Measurements from ENCODE around the gene CD40. TPM values are rescaled to one million over a fixed set of nuclear protein-coding genes. Genes with fewer than 3 reads are reported as not detected.

Gene CD40
- total and polyA plus RNA-seq, 2 of the 8 experiments (the other 6 are each of a cell fraction or from before 2014, with no cell fraction given) = 14.5 to 18.8 TPM

GRCh38 chr20:46078954-46079353 lies 39.2 kb upstream of the CD40 start:
- H2AK5ac ChIP-seq (ENCODE audit: low read depth, low read length) = no peak overlapping the region
- no peak overlapping the region for H4K8ac ChIP-seq (ENCODE audit: extremely low read depth, insufficient read depth, low read length)
- no peak overlapping the region for H3K14ac ChIP-seq (ENCODE audit: insufficient read length)
- H2AFZ ChIP-seq (ENCODE audit: low read length) = no peak overlapping the region
- H3K18ac ChIP-seq (ENCODE audit: extremely low read depth, low read length) = no peak overlapping the region
- peaks cover 4 to 12% of the 10 kb centered on the region in 2 experiments for H4K20me1 ChIP-seq (replicated peaks in 1 of 2; ENCODE audit: control insufficient read depth in 1 of 2, insufficient read depth in 2 of 2, low read length in 2 of 2)
- TF ChIP-seq CEBPB (IDR thresholded peaks at IDR 0.05; ENCODE audit: low read depth, low read length) = no peak
- H3K4me2 ChIP-seq (ENCODE audit: insufficient read depth in 1 of 2, low read depth in 2 of 2, low read length in 2 of 2) = no peak overlapping the region
- H2BK5ac ChIP-seq (ENCODE audit: low read depth, low read length) = no peak overlapping the region
- no peak overlapping the region for H2BK20ac ChIP-seq (ENCODE audit: low read length)
- H2BK15ac ChIP-seq (ENCODE audit: low read length) = no peak overlapping the region
- H3K23me2 ChIP-seq (ENCODE audit: low read depth, low read length) = no peaks in the 10 kb centered on the region
- no peak overlapping the region for H2BK120ac ChIP-seq (replicated peaks; ENCODE audit: low read depth, low read length)
- H4K91ac ChIP-seq (replicated peaks; ENCODE audit: insufficient read length, low read length) = no peak overlapping the region
- H3K4me1 ChIP-seq (replicated peaks in 1 of 4; ENCODE audit: control insufficient read depth in 3 of 4, insufficient read depth in 4 of 4, low read length in 3 of 4) = peaks cover 0 to 12% (median 4%) of the 10 kb centered on the region in 4 experiments; a peak in 5 of 7 replicates
- peaks cover under 1 to 61% of the 10 kb centered on the region in 2 experiments; a peak in 2 of 4 replicates for H3K79me2 ChIP-seq (ENCODE audit: control insufficient read depth in 1 of 2, insufficient read depth in 2 of 2, low read length in 2 of 2)
- no peaks in the 10 kb centered on the region for H3K9me3 ChIP-seq (ENCODE audit: insufficient read depth in 2 of 2, low read depth in 1 of 2, low read length in 1 of 2)
- no peak overlapping the region for H3K4me3 ChIP-seq (ENCODE audit: extremely low read depth in 1 of 4, insufficient read depth in 2 of 4, low read depth in 3 of 4, low read length in 4 of 4)
- POLR2A ChIA-PET (ENCODE audit: partially characterized antibody) = interaction anchor here (1.7 to 3.4 kb wide), 3 partner anchors 9 to 14 kb away, joined by 4 to 32 read pairs (median 9); no protein-coding TSS in a partner anchor
- no peak overlapping the region for H3K23ac ChIP-seq (ENCODE audit: insufficient read length)
- H3K27me3 ChIP-seq (replicated peaks in 1 of 4; ENCODE audit: control insufficient read depth in 3 of 4, extremely low read depth in 1 of 4, insufficient read depth in 3 of 4, low read length in 3 of 4) = no peaks in the 10 kb centered on the region
- WGBS, 2 experiments (ENCODE audit: extremely low coverage in 1 of 2, insufficient coverage in 1 of 2, insufficient read length in 1 of 2, insufficient replicate concordance in 2 of 2, low coverage in 1 of 2, low lambda C conversion rate in 2 of 2, missing lambda C conversion rate in 1 of 2) = 83% methylated on average over 7 of the region's 7 CpGs; no CpG with 5 or more reads in 1 of the 2 experiments
- H2BK12ac ChIP-seq (ENCODE audit: low read depth, low read length) = no peak overlapping the region
- CTCF ChIA-PET (ENCODE audit: partially characterized antibody) = interaction anchor here (0.8 to 3.8 kb wide), 5 partner anchors 10 to 84 kb away, joined by 3 to 11 read pairs (median 3); no protein-coding TSS in a partner anchor
- no peak overlapping the region for H3K27ac ChIP-seq (ENCODE audit: low read depth, low read length)
- no peak overlapping the region; a peak in 1 of 7 replicates for H3K9ac ChIP-seq (replicated peaks in 1 of 4; ENCODE audit: extremely low read depth in 1 of 4, low read depth in 3 of 4, low read length in 3 of 4)
- no peak overlapping the region for H4K5ac ChIP-seq (ENCODE audit: insufficient read length, low read depth, low read length)
- no peak overlapping the region for H3K56ac ChIP-seq (replicated peaks; ENCODE audit: insufficient read length, low read depth, low read length)
- H3K79me1 ChIP-seq (ENCODE audit: low read depth, low read length) = peaks cover 2% of the 10 kb centered on the region; the same call in 1 of the 2 replicates
- DNase-seq (ENCODE audit: low read depth in 1 of 2, low spot score in 2 of 2) (no peak), FAIRE-seq (no peak)
- H3K36me3 ChIP-seq (ENCODE audit: control insufficient read depth in 2 of 4, insufficient read depth in 4 of 4, low read length in 3 of 4) = peaks cover 0 to 19% (median 4%) of the 10 kb centered on the region in 4 experiments; a peak in 2 of 8 replicates
- no peak overlapping the region for H3K4ac ChIP-seq (replicated peaks; ENCODE audit: insufficient read length, low read depth, low read length)

Measured in H1 (cell line).